GM20431 (cell line): Measurements from ENCODE around the gene MEIS1.

Experiments used
- in situ Hi-C: fragments of 300-500 bp; cut with MseI, MboI; formaldehyde crosslinking; loops from one replicate; pipeline ENCODE4 v1.15.0; 2020; ENCODE audit warnings: low sequenced_read_pairs; ENCODE audit not compliant: unreplicated experiment

The MEIS1 gene

GRCh38 chr2:66555091-66555490 lies 120.2 kb downstream of the MEIS1 start:
- in situ Hi-C loops, result no loop called here

DNA sequence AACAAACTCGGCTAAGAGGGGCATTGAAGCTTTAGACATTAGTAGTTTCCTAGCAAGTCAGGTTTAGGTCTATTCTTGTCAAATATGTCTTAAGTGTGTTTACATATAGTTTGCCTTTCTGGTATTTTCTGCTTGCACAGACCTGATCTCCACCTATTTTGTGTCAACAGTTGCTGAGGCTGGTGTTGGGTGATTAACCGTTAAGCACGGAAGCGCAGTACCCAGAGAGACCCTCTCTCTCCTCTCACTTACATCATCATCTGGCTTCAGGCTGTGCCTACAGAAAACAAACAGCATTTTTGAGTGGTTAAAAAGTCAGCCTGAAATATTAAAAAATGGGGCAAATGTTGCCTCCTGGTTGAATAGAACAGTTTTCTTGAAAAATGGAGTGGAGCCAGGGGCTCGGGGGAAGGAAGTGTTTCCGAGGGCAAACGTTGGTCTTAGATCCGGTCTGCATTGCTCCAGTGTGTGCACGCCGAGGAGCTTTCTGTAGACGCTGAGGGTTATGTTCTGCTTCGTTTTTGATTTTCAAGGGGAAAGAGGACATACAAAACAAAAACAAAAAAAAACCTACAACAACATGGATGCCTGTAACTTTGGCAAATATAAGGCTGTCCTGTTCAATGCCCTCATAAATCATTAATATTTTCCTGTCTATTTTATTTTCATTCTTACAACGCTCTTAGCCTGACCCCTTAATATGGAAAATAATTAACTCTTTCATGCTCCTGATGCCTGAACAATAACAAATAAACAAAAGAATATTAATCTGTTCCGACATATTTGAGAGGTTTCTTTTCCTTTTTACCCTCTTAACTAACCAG lies 120.8 kb downstream of the MEIS1 start:
- in situ Hi-C loops, result no loop called here

GRCh38 chr2:66559672-66560071 lies 124.7 kb downstream of the MEIS1 start:
- in situ Hi-C loops, result no loop called here

GRCh38 chr2:66560683-66561082 lies 125.8 kb downstream of the MEIS1 start:
- in situ Hi-C loops, result no loop called here

GRCh38 chr2:66561645-66562303 lies 126.8 kb downstream of the MEIS1 start:
- in situ Hi-C loops, result no loop called here

DNA sequence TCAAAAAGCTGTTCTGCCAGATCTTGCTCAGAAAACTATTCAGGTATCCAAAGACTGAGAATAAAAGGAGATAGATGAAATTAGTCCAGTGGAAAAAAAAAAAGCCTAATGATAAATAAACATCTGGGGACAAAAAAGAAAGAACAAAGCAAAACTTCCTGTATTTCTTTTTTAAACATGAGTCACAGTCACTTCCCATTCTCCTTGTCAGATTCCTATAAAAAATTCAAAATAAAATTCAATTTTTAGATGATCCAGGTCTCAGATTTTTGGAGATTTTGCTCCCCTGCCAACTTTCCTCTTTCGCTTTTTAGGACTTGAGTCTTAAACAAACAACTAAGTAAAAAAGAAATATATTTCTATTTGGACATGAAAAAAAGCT lies 127.4 kb downstream of the MEIS1 start:
- in situ Hi-C loops, result no loop called here

- in situ Hi-C loops, result no loop called here
Measured at GRCh38 chr2:66563473-66563872, 128.5 kb downstream of the MEIS1 start.

- in situ Hi-C loops, result no loop called here
Measured at GRCh38 chr2:66565291-66565690, 130.4 kb downstream of the MEIS1 start.

GRCh38 chr2:66566726-66567399 lies 131.9 kb downstream of the MEIS1 start:
- in situ Hi-C loops, result no loop called here

DNA sequence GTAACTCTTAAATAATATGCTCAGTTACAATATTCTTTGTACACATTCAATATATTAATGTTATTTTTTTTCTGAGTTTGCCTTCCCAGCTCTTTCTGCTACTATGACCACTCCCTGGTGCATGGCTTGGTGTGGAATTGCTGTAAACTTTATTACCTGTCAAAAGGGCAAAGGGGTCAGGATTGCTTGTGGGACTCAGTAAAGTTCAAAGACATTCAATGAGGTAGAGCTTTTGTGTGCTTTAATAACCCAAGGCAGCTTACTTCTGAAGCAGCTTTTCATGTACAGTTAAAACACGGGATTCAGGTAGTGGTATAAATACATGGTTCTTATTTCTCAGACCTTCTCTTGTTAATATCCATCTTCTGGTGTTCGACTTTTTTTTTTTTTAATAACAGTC lies 132.8 kb downstream of the MEIS1 start:
- in situ Hi-C loops, result no loop called here

GRCh38 chr2:66568650-66569300 lies 133.8 kb downstream of the MEIS1 start:
- in situ Hi-C loops, result no loop called here

DNA sequence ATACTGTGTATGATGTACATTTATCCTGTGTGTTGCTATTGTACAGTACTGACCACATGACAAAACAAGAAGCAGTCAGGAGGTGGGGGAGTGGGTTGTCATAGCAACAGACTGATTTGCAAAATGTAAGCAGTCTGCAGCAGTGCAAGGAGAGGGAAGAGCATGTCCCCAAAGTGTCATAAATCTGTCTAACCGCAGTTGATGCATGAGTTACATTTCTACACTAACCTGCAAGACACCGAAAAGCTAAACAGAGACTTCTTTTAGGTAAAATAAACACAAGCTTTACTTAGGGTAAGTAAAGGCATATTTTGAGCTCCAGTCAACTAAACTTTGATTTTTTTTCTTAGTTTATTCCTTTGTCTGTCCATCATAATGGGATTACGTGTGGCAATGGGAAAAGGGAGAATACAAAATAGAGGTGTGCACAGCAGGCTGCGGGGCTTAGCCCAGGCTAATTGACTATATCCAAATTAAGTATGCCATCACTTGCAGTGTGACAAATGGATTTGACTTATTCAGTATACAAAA lies 134.5 kb downstream of the MEIS1 start:
- in situ Hi-C loops, result no loop called here

GRCh38 chr2:66569974-66570373 lies 135.0 kb downstream of the MEIS1 start:
- in situ Hi-C loops, result no loop called here

DNA sequence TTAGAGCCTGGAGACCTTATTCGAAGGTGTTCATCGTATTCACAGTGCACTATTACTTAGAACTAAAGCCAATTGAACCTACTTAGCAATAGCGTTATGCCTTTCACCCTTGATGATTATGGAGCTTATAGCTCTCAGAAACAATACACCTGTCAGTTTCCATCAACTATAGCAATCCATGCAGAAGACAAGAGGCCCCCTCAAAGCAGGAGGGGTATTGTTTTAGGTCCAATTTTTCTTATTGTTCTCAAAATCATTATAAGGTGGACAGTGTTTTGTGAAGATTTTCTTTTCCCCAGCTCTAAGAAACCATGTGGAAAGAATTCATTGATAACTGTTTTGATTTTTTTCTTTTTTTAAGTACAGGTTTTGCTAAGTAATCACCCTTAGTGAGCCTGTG lies 135.5 kb downstream of the MEIS1 start:
- in situ Hi-C loops, result no loop called here

DNA sequence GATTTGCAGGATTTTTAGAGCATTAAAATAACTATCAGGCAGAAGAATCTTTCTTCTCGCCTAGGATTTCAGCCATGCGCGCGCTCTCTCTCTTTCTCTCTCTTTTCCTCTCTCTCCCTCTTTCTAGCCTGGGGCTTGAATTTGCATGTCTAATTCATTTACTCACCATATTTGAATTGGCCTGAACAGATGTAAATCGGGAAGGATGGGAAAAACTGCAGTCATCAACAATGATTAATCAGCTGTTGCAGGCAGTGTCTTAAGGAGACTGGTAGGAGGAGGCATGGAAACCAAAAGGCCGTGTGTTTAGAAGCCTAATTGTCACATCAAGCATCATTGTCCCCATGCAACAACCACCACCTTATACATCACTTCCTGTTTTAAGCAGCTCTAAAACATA lies 137.0 kb downstream of the MEIS1 start:
- in situ Hi-C loops, result no loop called here

DNA sequence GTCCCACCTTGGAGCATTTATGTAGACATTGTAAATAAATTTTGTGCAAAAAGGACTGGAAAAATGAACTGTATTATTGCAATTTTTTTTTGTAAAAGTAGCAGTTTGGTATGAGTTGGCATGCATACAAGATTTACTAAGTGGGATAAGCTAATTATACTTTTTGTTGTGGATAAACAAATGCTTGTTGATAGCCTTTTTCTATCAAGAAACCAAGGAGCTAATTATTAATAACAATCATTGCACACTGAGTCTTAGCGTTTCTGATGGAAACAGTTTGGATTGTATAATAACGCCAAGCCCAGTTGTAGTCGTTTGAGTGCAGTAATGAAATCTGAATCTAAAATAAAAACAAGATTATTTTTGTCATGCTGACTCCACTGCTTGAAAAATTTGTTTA lies 137.5 kb downstream of the MEIS1 start:
- in situ Hi-C loops, result no loop called here

- in situ Hi-C loops, result no loop called here
Measured at GRCh38 chr2:66573416-66573815, 138.5 kb downstream of the MEIS1 start.

- in situ Hi-C loops, result no loop called here
Measured at GRCh38 chr2:66573821-66574233, 138.9 kb downstream of the MEIS1 start.

DNA sequence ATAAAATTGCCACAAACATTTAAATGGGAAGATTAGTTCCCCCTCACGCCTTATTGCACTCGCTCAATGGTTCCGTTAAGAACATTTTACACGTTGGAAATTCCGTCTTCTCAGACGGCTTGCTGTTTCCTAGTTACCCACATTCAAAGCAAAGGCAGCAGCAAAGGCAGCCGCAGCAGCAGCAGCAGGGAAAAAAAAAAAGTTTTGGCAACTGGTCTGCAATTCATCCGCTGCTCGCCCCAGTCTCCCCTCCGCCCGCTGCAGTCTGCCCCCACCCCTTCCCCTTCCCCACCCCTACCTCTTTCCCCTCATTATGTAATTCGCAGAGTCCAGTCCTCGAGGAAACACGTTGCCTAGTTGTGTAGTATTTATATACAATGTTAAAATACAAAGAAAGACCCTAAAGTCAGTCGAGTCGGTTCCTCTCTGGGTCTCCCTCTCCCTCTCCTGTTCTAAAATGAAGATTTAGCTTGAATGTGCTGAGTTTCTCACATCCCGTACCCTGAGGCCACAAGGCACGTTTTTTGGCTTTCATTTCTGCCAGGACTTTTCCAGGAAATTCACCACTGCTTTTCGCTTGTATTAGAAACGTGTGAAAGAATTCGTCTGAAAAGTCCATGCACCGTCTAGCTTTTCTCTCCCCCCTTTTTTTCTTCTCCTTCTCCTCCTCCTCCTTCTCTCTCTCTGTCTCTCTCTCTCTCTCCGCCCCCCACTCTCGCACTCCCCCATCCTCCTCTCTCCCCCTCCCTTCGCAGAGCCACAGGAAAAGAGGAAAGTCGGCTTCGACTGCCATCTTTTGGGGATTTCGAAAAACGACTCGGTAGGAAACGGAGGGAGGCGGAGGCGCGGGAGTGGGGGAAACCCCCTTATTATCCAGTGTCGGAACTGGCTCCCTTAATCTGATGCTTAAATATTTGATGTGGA lies 140.0 kb downstream of the MEIS1 start:
- in situ Hi-C loops, result no loop called here
